GM23338 (cell line): ENCODE results near the gene GTF3C2. TPM values are rescaled to one million over a fixed set of nuclear protein-coding genes. Genes with fewer than 3 reads are reported as not detected.

ENCODE experiments used
- ATAC-seq: fragments of 200-7000 bp; cut with Tn5 transposase; 3 replicates; pipeline ENCODE4 v1.9.1; 2020
- DNase-seq: peaks from one replicate; pipeline ENCODE4 v3.0.0-alpha.2; 2015; ENCODE audit warnings: low spot score
- H2AFZ ChIP-seq: fragments of 200-600 bp; sonication (generic); 2 replicates; pipeline ENCODE4 v1.8.0; 2016; ENCODE audit warnings: antibody characterized with exemption, mild to moderate bottlenecking, moderate library complexity
- H3F3A ChIP-seq: fragments of 200-600 bp; sonication (generic); replicated peaks from 2 replicates; pipeline ENCODE4 v1.8.0; 2017; ENCODE audit warnings: antibody characterized with exemption, mixed run types, low read depth
- H3K27ac ChIP-seq: fragments of 200-600 bp; sonication (generic); 2 replicates; pipeline ENCODE4 v1.6.1; 2016; ENCODE audit warnings: low read depth
- H3K27me3 ChIP-seq: fragments of 200-600 bp; sonication (generic); 2 replicates; pipeline ENCODE4 v1.8.0; 2016; ENCODE audit warnings: mild to moderate bottlenecking, mixed run types, moderate library complexity; ENCODE audit not compliant: insufficient read depth
- H3K36me3 ChIP-seq: fragments of 200-600 bp; sonication (generic); 2 replicates; pipeline ENCODE4 v1.8.0; 2016; ENCODE audit warnings: mild to moderate bottlenecking; ENCODE audit not compliant: insufficient read depth
- H3K4me1 ChIP-seq: fragments of 200-600 bp; sonication (generic); 2 replicates; pipeline ENCODE4 v1.8.0; 2016; ENCODE audit warnings: mild to moderate bottlenecking, moderate library complexity; ENCODE audit not compliant: insufficient read depth
- H3K4me2 ChIP-seq: fragments of 200-600 bp; sonication (generic); 2 replicates; pipeline ENCODE4 v1.7.1; 2017; ENCODE audit warnings: mixed run types
- H3K4me3 ChIP-seq: fragments of 200-600 bp; sonication (generic); 2 replicates; pipeline ENCODE4 v1.6.1; 2016; ENCODE audit warnings: mixed run types
- H3K79me2 ChIP-seq: fragments of 200-600 bp; sonication (generic); replicated peaks from 2 replicates; pipeline ENCODE4 v1.8.0; 2017; ENCODE audit warnings: mild to moderate bottlenecking; ENCODE audit not compliant: insufficient read depth
- H3K9me2 ChIP-seq: fragments of 200-600 bp; sonication (generic); 2 replicates; pipeline ENCODE4 v1.8.0; 2017; ENCODE audit not compliant: insufficient read depth
- H4K20me1 ChIP-seq: fragments of 200-600 bp; sonication (generic); replicated peaks from 2 replicates; pipeline ENCODE4 v1.8.0; 2017; ENCODE audit warnings: mild to moderate bottlenecking; ENCODE audit not compliant: insufficient read depth
- H3K27ac Mint-ChIP-seq: 2 replicates; pipeline ENCODE4 v1.8.0; 2020; ENCODE audit warnings: inconsistent platforms, mild to moderate bottlenecking, moderate library complexity, mixed read lengths
- H3K27me3 Mint-ChIP-seq: 3 replicates; pipeline ENCODE4 v1.8.0; 2022; ENCODE audit warnings: low read depth, mild to moderate bottlenecking, moderate library complexity, mixed read lengths, inconsistent platforms; ENCODE audit not compliant: insufficient read depth, poor library complexity
- H3K36me3 Mint-ChIP-seq: 3 replicates; pipeline ENCODE4 v1.8.0; 2021; ENCODE audit warnings: low read depth, mild to moderate bottlenecking, inconsistent platforms, moderate library complexity, mixed read lengths
- H3K4me1 Mint-ChIP-seq: 3 replicates; pipeline ENCODE4 v1.8.0; 2020; ENCODE audit warnings: mild to moderate bottlenecking, inconsistent platforms, mixed read lengths
- H3K4me3 Mint-ChIP-seq: 3 replicates; pipeline ENCODE4 v1.8.0; 2021; ENCODE audit warnings: moderate library complexity, mild to moderate bottlenecking, inconsistent platforms, mixed read lengths
- H3K9me3 Mint-ChIP-seq: 3 replicates; pipeline ENCODE4 v1.8.0; 2020; ENCODE audit warnings: moderate library complexity, mild to moderate bottlenecking, inconsistent platforms, mixed read lengths
- EZH2 ChIP-seq: fragments of 200-600 bp; sonication (generic); IDR thresholded peaks from one replicate; pipeline ENCODE4 v1.8.0; 2017; ENCODE audit warnings: antibody characterized with exemption, mild to moderate bottlenecking, low read depth; ENCODE audit not compliant: unreplicated experiment
- EZH2phosphoT487 ChIP-seq: fragments of 200-600 bp; sonication (generic); IDR thresholded peaks from one replicate; pipeline ENCODE4 v1.8.1; 2018; ENCODE audit warnings: antibody characterized with exemption; ENCODE audit not compliant: unreplicated experiment
- POLR2AphosphoS5 ChIP-seq: IDR thresholded peaks from 2 replicates; pipeline ENCODE4 v1.6.1; 2016; ENCODE audit warnings: antibody characterized with exemption, low read depth
- ZNF114 ChIP-seq: fragments of 250-450 bp; sonication (Bioruptor Pico); IDR thresholded peaks from 2 replicates; pipeline ENCODE4 v1.5.0; 2020; ENCODE audit warnings: mild to moderate bottlenecking, moderate library complexity
- polyA plus RNA-seq: library from polyadenylated mRNA; unstranded; fragments of >200 nt; fragmentation: Nextera tagmentation; extraction: Ambion mirVana; gene quantifications from 2 replicates; pipeline ENCODE4 v1.2.1, GENCODE V29; 2016
- total RNA-seq: library from RNA; depleted of rRNA; stranded (reverse); fragments of >200 nt; shearing (Covaris generic); gene quantifications from 2 replicates; pipeline ENCODE4 v1.2.3, GENCODE V29; 2014
- TF ChIP-seq, protein P1 (sequence below): IDR thresholded peaks from one replicate; pipeline ENCODE4 v1.6.1; 2018; ENCODE audit warnings: antibody characterized with exemption; ENCODE audit not compliant: unreplicated experiment
- TF ChIP-seq, protein P2 (sequence below): IDR thresholded peaks from 2 replicates; pipeline ENCODE4 v1.6.1; 2016; ENCODE audit warnings: antibody characterized with exemption

The GTF3C2 gene
- total and polyA plus RNA-seq, 2 experiments from 2014 or later, result 69.1 to 118 TPM

DNA sequence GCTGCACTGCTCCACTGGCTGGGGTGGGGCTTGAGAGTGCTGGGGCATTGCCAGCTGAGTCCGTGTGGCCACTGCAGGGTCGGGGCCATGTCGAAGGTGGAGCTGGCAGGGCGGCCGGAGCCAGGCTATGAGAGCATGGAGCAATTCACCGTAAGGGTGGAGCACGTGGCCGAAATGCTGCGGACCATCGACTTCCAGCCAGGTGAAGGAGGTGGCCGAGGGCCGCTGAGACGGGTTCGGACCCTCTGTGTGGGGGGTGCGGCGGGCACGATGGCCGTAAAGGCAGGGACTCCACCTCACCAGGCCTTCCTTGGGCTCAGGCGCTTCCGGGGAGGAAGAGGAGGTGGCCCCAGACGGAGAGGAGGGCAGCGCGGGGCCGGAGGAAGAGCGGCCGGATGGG lies 50.4 kb downstream of the GTF3C2 start:
- H3K4me1 Mint-ChIP-seq, result peaks cover 6% of the 10 kb centered on the region
- Histone ChIP-seq H3K4me2 (peak overlapping the region; percentile 84), H3K36me3 (no peaks in the 10 kb centered on the region), H3K9me2 (no peaks in the 10 kb centered on the region), H3K4me1 (peaks cover 9% of the 10 kb centered on the region), H2AFZ (peak overlapping the region; percentile 94), H3K27me3 (peaks cover 57% of the 10 kb centered on the region), H3K79me2 (no peaks in the 10 kb centered on the region), H4K20me1 (peaks cover 4% of the 10 kb centered on the region; the same call in 1 of the 2 replicates), H3K4me3 (peak overlapping the region; percentile 55), H3F3A (peaks cover 10% of the 10 kb centered on the region; the same call in 1 of the 2 replicates), H3K27ac (no peak overlapping the region)
- H3K9me3 Mint-ChIP-seq, result no peaks in the 10 kb centered on the region
- H3K4me3 Mint-ChIP-seq, result peak overlapping the region; percentile 60
- 0 out of 3 replicates have a peak, but pooled peaks cover 5% of the 10 kb centered on the region for H3K36me3 Mint-ChIP-seq
- TF ChIP-seq, protein P1, sequence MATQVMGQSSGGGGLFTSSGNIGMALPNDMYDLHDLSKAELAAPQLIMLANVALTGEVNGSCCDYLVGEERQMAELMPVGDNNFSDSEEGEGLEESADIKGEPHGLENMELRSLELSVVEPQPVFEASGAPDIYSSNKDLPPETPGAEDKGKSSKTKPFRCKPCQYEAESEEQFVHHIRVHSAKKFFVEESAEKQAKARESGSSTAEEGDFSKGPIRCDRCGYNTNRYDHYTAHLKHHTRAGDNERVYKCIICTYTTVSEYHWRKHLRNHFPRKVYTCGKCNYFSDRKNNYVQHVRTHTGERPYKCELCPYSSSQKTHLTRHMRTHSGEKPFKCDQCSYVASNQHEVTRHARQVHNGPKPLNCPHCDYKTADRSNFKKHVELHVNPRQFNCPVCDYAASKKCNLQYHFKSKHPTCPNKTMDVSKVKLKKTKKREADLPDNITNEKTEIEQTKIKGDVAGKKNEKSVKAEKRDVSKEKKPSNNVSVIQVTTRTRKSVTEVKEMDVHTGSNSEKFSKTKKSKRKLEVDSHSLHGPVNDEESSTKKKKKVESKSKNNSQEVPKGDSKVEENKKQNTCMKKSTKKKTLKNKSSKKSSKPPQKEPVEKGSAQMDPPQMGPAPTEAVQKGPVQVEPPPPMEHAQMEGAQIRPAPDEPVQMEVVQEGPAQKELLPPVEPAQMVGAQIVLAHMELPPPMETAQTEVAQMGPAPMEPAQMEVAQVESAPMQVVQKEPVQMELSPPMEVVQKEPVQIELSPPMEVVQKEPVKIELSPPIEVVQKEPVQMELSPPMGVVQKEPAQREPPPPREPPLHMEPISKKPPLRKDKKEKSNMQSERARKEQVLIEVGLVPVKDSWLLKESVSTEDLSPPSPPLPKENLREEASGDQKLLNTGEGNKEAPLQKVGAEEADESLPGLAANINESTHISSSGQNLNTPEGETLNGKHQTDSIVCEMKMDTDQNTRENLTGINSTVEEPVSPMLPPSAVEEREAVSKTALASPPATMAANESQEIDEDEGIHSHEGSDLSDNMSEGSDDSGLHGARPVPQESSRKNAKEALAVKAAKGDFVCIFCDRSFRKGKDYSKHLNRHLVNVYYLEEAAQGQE, result no peak
- no peak for TF ChIP-seq EZH2phosphoT487
- TF ChIP-seq EZH2, result peak; percentile 10
- DNase-seq, result peak; percentile 46
- H3K27me3 Mint-ChIP-seq, result peaks cover 54% of the 10 kb centered on the region
- ATAC-seq, result peak; percentile 15
- no peak overlapping the region for H3K27ac Mint-ChIP-seq

DNA sequence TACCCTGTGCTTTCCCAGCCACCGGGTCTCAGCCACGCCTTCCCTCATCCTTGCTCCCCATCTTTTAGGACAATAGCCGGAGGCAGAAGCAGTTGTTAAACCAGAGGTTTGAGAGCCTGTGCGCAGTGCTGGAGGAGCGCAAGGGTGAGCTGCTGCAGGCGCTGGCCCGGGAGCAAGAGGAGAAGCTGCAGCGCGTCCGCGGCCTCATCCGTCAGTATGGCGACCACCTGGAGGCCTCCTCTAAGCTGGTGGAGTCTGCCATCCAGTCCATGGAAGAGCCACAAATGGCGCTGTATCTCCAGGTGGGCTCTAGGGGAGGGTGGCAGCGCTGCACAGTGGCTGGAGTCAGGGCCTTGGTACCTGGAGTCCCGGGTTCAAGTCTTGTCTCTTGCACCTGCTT lies 51.0 kb downstream of the GTF3C2 start:
- Mint-ChIP-seq H3K4me3 (no peak overlapping the region; the same call in 2 of the 3 replicates), H3K9me3 (no peaks in the 10 kb centered on the region), H3K4me1 (peaks cover 6% of the 10 kb centered on the region), H3K27ac (no peak overlapping the region), H3K36me3 (0 out of 3 replicates have a peak, but pooled peaks cover 5% of the 10 kb centered on the region), H3K27me3 (peaks cover 54% of the 10 kb centered on the region)
- Histone ChIP-seq H3K27me3 (peaks cover 57% of the 10 kb centered on the region), H3F3A (peaks cover 10% of the 10 kb centered on the region; the same call in 1 of the 2 replicates), H3K36me3 (no peaks in the 10 kb centered on the region), H3K4me3 (no peak overlapping the region), H4K20me1 (peaks cover 4% of the 10 kb centered on the region; the same call in 1 of the 2 replicates), H3K9me2 (no peaks in the 10 kb centered on the region), H3K27ac (no peak overlapping the region), H3K79me2 (no peaks in the 10 kb centered on the region), H3K4me2 (no peak overlapping the region), H2AFZ (no peak overlapping the region), H3K4me1 (peaks cover 9% of the 10 kb centered on the region)
- no peak for DNase-seq
- ATAC-seq, result no peak
- no peak for TF ChIP-seq EZH2phosphoT487
- TF ChIP-seq, protein P1, result no peak
- TF ChIP-seq ZNF114 (CRISPR knock-in tag), result no peak
- TF ChIP-seq POLR2AphosphoS5, result no peak
- TF ChIP-seq EZH2, result no peak
- TF ChIP-seq, protein P2, sequence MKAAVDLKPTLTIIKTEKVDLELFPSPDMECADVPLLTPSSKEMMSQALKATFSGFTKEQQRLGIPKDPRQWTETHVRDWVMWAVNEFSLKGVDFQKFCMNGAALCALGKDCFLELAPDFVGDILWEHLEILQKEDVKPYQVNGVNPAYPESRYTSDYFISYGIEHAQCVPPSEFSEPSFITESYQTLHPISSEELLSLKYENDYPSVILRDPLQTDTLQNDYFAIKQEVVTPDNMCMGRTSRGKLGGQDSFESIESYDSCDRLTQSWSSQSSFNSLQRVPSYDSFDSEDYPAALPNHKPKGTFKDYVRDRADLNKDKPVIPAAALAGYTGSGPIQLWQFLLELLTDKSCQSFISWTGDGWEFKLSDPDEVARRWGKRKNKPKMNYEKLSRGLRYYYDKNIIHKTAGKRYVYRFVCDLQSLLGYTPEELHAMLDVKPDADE, result no peak
